Gastrocnemius medialis (tissue), 4 donors: Measurements from ENCODE around the gene PLEKHA3.

Experiments used
- CTCF ChIP-seq, 5 experiments: fragments of 450-650 bp in 3 of 5; fragments of 200-600 bp in 2 of 5; sonication (generic) in 2 of 5; IDR thresholded peaks in 4 of 5; conservative IDR thresholded peaks in 1 of 5; 1 replicate in 4 of 5; 2 replicates in 1 of 5; pipeline ENCODE4 v1.5.1; 2016 to 2019; ENCODE audit warnings: antibody characterized with exemption in 5 of 5, mild to moderate bottlenecking in 3 of 5, moderate library complexity in 3 of 5
- POLR2A ChIP-seq, 2 donors: fragments of 450-650 bp; IDR thresholded peaks; one replicate each; pipeline ENCODE4 v1.6.1; 2017; ENCODE audit warnings: antibody characterized with exemption in 2 of 2, mild to moderate bottlenecking in 2 of 2, moderate library complexity in 2 of 2

- no peak for TF ChIP-seq CTCF (IDR thresholded peaks at IDR 0.05 in 4 of 5, conservative IDR thresholded peaks at IDR 0.05 in 1 of 5)
- no peak for TF ChIP-seq POLR2A (IDR thresholded peaks at IDR 0.05)
Measured at GRCh38 chr2:178452334-178452733, 27.9 kb upstream of the PLEKHA3 start.
